Cardiac septum (tissue), 1 donor: ENCODE measurements around the gene ITGAX. TPM values are rescaled to one million over a fixed set of nuclear protein-coding genes. Genes with fewer than 3 reads are reported as not detected.
A peak's percentile ranks its signal among the peaks of the same experiment; 100 is the strongest.
"Not testable (repeated sequence)": the region's sequence is repeated elsewhere in the genome, so short reads cannot be mapped to it uniquely, and the experiment has no call there.

Experiments used
- DNase-seq: peaks from one replicate; pipeline ENCODE4 v3.0.0-alpha.2; 2020; ENCODE audit warnings: low spot score
- intact Hi-C: fragments of 100-400 bp; cut with DNase I; formaldehyde crosslinking; loops from one replicate; pipeline ENCODE4 v1.14.0; 2022
- long read RNA-seq: library from polyadenylated mRNA; unstranded; transcript quantifications from one replicate; pipeline ENCODE4 v2.0.0, GENCODE V29; 2021
- total RNA-seq: library from RNA; stranded (reverse); fragmentation: NEBNext Ultra II Directional; extraction: Animal tissue kit (Norgen Biotek cat#: 25700); gene quantifications from one replicate; pipeline ENCODE4 v1.2.1, GENCODE V29; 2021
- donor health status: DM: no; HTN: no; CAD: no.

The ITGAX gene
- 5.9 TPM for total RNA-seq
- long read RNA-seq, partial matches to known transcripts = 0 of 1 reads
- long read RNA-seq, other reads (novel, unspliced or antisense) = 1 of 1 reads

DNA sequence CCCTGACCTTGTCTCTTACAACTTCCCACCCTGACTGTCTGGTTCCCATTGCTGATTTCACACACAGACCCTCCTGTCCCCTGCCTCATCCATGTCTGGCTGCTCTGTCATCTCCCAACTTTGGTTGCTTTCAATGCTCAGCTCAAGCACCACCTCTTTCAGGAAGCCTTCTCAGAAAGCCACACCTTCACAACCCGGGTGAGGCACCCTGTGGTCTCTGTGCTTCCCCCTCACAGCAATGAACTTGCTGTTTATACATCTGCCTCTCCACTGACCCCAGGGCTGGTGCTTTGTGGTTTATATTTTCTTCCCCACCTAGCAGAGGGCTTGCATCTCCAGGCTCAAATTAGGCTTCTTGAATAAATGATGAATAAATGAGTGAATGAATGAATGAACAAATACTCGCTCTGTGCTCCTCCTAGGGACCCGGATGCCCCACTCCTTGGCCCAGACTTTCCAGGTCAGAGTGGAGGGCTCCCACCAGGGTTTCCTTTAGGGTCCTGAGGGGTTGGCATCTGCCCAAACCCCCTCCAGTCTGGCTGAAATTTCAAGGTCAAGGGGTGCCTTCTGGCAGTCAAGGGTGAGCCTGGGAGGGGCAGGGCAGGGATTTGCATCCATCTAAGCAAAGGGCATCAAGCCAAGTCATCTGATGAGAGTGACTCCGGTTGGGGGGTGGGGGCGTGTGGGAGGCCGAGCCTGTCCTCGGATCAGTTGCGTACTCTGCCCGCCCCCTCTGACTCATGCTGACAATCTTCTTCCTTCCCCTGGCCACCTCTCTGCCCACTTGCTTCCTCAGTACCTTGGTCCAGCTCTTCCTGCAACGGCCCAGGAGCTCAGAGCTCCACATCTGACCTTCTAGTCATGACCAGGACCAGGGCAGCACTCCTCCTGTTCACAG lies at the start of gene ITGAX:
Gene ITGAX (plus strand): TSS at position 783 of the 898 bp plus-strand sequence. CDS start 79 bp downstream, at position 862.
- intact Hi-C loops = no loop called here
- DNase-seq = peak; percentile 94

DNA sequence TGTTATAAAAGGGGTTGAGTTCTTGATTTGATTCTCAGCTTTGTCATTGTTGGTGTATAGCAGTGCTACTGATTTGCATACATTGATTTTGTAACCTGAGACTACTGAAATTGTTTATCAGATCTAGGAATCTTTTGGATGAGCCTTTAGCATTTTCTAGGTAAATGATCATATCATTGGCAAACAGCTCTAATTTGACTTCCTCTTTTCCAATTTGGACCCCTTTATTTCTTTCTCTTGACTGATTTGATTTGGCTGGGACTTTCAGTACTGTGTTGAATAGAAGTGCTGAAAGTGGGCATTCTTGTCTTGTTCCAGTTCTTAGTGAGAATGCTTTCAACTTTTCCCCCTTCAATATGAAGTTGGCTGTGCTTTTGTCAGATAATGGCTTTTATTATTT lies 49.8 kb upstream of the ITGAX start:
- intact Hi-C loops = no loop called here
- DNase-seq = no peak

DNA sequence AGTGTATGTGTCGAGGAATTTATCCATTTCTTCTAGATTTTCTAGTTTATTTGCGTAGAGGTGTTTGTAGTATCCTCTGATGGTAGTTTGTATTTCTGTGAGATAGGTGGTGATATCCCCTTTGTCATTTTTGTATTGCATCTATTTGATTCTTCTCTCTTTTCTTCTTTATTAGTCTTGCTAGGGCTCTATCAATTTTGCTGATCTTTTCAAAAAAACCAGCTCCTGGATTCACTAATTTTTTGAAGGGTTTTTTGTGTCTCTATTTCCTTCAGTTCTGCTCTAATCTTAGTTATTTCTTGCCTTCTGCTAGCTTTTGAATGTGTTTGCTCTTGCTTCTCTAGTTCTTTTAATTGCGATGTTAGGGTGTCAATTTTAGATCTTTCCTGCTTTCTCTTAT lies 46.6 kb upstream of the ITGAX start:
- intact Hi-C loops, DNase-seq: not testable (repeated sequence)

DNA sequence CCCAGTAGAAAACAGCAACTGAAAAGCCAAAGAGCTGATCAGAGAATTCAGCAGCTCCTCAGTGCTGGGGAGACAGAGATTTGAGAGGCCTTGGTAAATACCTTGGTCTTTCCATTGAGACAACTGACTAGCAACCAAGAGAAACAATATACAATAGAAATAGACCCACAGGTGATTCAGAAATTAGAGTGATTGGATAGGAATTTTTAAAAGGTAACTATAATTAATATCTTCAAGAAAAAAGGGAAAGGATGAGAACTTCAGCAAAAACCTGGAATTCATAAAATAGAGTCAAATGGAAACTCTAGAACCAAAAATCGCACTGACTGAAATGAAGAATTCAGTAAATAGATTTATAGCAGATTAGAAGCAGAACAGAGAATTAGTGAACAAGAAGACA lies 32.5 kb upstream of the ITGAX start:
- intact Hi-C loops = no loop called here

DNA sequence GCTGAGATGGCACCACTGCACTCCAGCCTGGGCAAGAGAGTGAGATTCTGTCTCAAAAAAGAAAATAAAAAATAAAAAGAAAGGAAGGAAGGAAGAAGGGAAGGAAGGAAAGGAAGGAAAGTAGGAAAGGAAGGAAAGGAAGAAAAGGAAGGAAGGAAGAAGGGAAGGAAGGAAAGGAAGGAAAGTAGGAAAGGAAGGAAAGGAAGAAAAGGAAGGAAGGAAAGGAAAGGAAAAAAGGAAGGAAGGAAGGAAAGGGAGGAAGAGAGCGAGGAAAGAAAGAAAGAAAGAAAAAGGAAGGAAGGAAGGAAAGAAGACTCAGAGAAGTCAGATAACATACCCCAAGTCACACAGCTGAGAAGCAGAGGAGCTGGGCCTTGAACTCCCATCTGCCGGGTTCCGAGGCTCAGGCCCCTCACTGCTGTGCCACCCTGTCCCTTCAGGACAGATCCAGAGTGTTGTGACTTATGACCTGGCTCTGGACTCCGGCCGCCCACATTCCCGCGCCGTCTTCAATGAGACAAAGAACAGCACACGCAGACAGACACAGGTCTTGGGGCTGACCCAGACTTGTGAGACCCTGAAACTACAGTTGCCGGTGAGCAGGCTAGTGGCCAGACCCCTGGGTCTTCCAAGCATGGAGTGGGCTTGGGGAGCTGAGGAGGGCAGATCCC lies 30.9 kb upstream of the ITGAX start:
- no peak for DNase-seq
- intact Hi-C loops = no loop called here

More for the DNA sequence above, 32.5 kb upstream of the ITGAX start:
- DNase-seq = no peak

DNA sequence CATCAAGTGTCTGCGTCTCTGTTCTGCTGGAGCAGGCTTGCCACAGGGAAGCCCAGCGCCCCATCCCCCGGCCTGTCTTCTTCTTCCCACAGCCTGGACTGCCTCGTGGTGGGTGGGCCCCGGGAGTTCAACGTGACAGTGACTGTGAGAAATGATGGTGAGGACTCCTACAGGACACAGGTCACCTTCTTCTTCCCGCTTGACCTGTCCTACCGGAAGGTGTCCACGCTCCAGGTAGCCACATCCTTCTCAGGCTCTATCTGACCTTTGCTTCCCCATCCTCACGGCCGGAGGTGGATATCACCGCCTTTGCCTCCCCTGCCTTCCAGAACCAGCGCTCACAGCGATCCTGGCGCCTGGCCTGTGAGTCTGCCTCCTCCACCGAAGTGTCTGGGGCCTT lies 29.8 kb upstream of the ITGAX start:
- no peak for DNase-seq
- intact Hi-C loops = no loop called here

DNA sequence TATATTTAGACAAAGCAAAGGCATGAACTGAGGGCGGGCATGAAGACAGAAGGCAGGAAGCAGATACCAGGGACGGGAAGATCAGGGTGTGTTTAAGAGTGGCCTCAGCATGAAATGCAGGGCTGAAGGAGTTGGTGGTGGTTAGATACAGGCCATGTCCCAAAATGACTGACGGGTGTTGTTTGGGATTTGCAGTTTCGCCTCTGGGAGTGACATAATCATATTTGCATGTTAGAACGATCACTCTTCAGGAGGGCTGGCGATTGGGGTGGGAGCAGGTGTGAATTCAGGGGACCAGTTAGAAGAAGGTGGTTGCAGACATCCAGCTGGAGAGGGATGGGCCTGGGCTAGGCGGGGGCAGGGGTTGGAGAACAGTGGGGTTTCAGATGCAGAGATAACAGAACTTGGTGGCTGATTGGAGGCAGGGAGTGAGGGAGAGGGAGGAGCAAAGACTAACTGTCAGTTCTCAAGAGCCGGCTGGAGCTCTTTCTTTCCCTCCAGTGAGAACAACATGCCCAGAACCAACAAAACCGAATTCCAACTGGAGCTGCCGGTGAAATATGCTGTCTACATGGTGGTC lies 27.2 kb upstream of the ITGAX start:
- DNase-seq = no peak
- intact Hi-C loops = no loop called here

DNA sequence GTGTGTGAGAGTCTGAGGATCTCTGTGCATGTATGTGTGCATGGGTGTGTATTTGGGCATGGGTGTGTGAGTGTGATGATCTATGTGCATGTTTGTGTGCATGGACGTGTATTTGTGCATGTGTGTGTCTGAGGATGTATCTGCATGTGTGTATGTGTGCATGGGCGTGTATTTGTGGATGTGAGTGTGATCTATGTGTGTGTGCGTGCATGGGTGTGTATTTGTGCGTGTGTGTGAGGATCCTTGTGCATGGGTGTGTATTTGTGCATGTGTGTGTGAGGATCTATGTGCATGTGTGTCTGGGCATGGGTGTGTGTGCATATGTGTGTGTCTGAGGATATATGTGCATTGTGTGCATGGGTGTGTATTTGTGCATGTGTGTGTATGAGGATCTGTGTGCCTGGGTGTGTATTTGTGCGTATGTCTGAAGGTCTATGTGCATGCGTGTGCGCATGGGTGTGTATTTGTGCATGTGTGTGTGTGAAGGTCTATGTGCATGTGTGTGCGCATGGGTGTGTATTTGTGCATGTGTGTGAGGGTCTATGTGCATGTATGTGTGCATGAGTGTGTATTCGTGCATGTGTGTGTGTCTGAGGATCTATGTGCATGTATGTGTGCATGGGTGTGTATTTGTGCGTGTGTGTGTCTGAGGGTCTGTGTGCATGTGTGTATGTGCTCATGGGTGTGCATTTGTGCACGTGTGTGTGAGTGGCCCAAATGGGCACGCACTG lies 26.5 kb upstream of the ITGAX start:
- no peak for DNase-seq
- intact Hi-C loops = no loop called here

DNA sequence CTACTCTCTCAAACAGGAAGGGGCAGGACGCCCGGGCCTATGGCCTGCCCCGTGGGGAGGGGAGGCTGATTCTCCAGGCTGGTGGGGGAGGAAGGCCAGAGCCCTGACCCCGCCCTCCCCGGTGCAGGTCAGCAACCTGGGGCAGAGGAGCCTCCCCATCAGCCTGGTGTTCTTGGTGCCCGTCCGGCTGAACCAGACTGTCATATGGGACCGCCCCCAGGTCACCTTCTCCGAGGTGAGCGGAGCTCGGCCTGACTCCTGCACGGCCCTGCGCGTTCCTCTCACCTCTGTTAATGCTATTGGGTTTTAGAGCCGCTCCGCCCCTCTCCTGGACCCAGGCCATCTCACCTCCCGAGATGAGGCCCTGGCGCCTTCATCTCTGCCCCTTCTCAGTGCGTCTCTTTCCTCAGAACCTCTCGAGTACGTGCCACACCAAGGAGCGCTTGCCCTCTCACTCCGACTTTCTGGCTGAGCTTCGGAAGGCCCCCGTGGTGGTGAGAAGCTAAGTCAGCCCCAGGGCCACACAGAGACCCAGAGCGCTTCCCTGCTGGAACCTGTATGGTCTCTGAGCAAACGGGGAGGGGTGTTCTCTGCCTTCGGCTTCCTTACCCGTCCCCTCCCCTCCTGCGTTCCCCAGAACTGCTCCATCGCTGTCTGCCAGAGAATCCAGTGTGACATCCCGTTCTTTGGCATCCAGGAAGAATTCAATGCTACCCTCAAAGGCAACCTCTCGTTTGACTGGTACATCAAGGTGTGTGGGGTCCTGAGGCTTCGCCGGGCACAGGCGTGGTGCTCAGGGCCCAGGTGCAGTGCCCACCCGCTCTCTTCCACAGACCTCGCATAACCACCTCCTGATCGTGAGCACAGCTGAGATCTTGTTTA lies 25.1 kb upstream of the ITGAX start:
- intact Hi-C loops = no loop called here
- DNase-seq = no peak

DNA sequence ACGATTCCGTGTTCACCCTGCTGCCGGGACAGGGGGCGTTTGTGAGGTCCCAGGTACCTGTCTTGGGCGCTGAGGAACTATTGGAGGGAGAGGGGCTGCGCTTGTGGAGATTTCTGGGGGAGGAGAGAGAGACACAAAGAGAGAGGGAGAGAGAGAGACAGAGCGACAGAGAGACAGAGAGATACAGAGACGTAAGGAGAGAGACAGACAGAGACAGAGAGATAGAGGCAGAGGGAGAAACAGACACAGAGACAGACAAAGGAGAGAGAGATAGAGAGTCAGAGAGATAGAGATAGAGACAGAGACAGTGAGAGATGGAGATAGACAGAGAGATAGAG lies 24.5 kb upstream of the ITGAX start:
- DNase-seq = no peak
- intact Hi-C loops = no loop called here

DNA sequence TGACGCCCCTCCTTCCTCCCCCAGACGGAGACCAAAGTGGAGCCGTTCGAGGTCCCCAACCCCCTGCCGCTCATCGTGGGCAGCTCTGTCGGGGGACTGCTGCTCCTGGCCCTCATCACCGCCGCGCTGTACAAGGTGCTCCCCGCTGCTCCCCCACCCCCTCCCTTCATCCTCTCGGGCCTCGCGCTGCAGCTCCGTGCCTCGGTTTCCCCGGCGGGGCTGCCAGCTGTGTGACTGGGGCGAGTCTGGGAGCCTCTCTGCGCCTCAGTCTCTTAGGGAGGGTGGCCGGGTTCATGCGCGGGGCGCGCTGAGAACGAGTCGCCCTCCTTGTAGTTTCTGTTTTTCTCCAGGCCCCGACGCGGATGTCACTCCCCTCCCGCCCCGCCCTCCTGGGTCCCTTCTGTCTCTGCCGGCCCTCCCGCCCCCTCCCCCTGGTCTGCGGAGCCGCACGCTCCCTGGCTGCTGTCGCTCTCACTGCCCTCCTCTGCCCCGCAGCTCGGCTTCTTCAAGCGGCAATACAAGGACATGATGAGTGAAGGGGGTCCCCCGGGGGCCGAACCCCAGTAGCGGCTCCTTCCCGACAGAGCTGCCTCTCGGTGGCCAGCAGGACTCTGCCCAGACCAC lies 23.7 kb upstream of the ITGAX start:
- intact Hi-C loops = no loop called here

DNA sequence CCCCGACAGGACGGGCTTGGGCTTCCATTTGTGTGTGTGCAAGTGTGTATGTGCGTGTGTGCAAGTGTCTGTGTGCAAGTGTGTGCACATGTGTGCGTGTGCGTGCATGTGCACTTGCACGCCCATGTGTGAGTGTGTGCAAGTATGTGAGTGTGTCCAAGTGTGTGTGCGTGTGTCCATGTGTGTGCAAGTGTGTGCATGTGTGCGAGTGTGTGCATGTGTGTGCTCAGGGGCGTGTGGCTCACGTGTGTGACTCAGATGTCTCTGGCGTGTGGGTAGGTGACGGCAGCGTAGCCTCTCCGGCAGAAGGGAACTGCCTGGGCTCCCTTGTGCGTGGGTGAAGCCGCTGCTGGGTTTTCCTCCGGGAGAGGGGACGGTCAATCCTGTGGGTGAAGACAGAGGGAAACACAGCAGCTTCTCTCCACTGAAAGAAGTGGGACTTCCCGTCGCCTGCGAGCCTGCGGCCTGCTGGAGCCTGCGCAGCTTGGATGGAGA lies 23.1 kb upstream of the ITGAX start:
- DNase-seq = no peak
- intact Hi-C loops = no loop called here

More for the DNA sequence above, 23.7 kb upstream of the ITGAX start:
- DNase-seq = no peak

DNA sequence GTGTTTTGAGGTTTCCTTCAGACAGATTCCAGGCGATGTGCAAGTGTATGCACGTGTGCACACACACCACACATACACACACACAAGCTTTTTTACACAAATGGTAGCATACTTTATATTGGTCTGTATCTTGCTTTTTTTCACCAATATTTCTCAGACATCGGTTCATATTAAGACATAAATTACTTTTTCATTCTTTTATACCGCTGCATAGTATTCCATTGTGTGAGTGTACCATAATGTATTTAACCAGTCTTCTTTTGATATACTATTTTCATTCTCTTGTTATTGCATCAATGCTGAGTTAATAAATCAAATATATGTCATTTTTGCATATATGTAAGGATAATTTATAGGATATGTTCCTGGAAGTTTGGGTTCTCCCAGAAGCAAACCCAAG lies 22.4 kb upstream of the ITGAX start:
- DNase-seq = no peak
- intact Hi-C loops = no loop called here

DNA sequence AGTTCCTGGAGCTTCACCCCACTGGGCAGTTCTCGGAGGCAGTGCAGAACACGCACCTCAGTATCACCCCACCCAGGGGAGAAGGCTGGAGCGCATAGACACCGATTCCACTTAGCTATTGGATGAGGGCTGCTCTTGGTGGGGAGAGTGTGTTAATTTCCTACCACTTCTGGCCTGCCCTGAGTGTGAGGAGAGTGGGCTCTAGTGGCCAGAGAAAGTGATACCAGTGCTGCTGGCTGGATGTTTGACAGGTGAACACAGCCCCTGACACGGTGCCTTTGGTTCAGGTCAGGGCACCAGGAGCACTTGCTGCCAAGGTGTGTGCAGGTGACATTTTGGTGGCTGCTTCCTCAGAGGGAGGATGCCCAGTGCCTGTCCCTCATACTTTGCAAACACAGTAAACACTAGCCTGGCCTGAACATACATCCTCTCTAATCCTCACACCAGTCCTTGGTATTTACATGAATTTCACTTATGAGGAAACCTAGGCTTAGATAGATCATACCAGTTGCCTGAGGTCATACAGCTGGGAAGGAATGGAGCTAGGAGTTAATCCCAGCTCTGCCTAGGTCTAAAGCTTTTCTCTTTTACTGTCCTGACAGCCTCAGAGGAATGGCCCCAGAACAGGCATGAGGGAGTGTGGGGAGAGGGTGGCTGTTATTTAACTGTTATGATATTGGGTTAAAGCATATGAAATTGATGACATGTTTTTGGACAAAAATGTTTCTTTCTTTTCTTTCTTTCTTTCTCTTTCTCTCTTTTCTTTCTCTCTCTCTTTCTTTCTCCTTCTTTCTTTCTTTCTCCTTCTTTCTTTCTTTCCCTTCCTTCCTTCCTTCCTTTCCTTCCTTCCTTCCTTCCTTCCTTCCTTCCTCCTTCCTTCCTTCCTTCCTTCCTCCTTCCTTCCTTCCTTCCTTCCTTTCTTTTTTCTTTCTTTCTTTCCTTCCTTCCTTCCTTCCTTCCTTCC lies 21.0 kb upstream of the ITGAX start:
- no peak for DNase-seq
- intact Hi-C loops = no loop called here

DNA sequence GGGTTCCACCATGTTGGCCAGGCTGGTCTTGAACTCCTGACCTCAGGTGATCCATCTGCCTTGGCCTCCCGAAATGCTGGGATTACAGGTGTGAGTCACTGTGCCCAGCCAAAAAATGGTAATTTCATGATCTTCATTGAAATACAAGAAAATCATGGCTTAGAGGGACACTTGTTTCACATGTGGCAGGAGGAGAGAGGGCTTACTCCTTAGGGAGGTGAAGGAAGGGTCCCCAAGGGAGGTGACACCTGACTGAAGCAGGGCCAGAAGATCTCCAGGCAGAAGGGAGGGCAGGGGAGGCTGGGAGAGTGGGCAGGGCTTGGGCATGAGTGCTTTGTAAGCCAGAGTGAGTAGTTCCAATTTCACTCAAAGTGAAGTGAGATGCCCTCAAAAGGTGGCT lies 20.0 kb upstream of the ITGAX start:
- no peak for DNase-seq
- intact Hi-C loops = no loop called here

DNA sequence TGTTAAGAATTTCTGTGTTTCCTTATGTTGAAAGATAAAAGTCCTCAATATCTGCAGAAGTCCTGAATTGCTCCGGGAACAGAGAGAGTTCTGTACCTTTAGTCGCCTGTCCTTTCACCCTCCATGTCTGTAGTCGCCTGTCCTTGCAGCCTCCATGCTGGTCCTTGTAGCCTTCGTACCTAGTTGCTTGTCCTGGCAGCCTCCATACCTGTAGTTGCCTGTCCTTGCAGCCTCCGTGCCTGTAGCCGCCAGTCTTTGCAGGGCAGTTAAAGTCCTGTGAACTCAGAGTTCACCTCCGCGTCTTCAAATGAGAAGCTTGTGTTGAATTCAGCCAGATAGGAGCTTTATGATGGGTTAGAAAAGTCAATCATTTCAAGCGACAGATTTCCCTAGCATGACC lies 19.5 kb upstream of the ITGAX start:
- intact Hi-C loops = no loop called here
- no peak for DNase-seq

DNA sequence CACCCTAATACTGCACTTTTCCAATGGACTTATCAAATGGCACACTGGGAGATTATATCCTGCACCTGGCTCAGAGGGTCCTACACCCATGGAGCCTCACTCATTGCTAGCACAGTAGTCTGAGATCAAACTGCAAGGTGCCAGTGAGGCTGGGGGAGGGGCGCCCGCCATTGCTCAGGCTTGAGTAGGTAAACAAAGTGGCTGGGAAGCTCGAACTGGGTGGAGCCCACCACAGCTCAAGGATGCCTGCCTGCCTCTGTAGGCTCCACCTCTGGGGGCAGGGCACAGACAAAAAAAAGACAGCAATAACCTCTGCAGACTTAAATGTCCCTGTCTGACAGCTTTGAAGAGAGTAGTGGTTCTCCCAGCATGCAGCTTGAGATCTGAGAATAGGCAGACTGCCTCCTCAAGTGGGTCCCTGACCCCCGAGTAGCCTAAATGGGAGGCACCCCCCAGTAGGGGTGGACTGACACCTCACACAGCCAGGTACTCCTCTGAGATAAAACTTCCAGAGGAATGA lies 16.8 kb upstream of the ITGAX start:
- intact Hi-C loops, DNase-seq: not testable (repeated sequence)
